Breast epithelium (tissue), 4 donors: Measurements from ENCODE around the gene TRIM23. TPM values are rescaled to one million over a fixed set of nuclear protein-coding genes. Genes with fewer than 3 reads are reported as not detected.

Source experiments
- DNase-seq, 2 donors: peaks; one replicate each; pipeline ENCODE4 v3.0.0-alpha.2; 2019; ENCODE audit warnings: low spot score in 2 of 2
- H3K27ac ChIP-seq, 2 donors: fragments of 200-600 bp; sonication (generic) in 1 of 2; one replicate each; pipeline ENCODE4 v1.5.1; 2016 to 2019; ENCODE audit warnings: mild to moderate bottlenecking in 1 of 2
- H3K27me3 ChIP-seq, 2 donors: fragments of 200-600 bp; sonication (generic) in 1 of 2; one replicate each; pipeline versions ENCODE4 v1.5.1 to v1.6.0; 2017 to 2019; ENCODE audit warnings: control low read depth in 1 of 2, mild to moderate bottlenecking in 1 of 2
- H3K36me3 ChIP-seq: fragments of 200-600 bp; one replicate; pipeline ENCODE4 v1.5.1; 2019
- H3K4me1 ChIP-seq, 2 donors: fragments of 200-600 bp; sonication (generic); one replicate each; pipeline ENCODE4 v1.5.1; 2016 to 2019; ENCODE audit warnings: control low read depth in 1 of 2
- H3K4me3 ChIP-seq, 3 donors: fragments of 200-600 bp; sonication (generic); 1 replicate in 2 of 3; 2 replicates in 1 of 3; pipeline ENCODE4 v1.5.1; 2016 to 2019; ENCODE audit warnings: mild to moderate bottlenecking in 3 of 3, moderate library complexity in 2 of 3
- H3K9me3 ChIP-seq, 2 donors: fragments of 200-600 bp; sonication (generic) in 1 of 2; one replicate each; pipeline ENCODE4 v1.5.1; 2016 to 2019; ENCODE audit warnings: control low read depth in 1 of 2
- POLR2A ChIP-seq: fragments of 450-650 bp; IDR thresholded peaks from one replicate; pipeline ENCODE4 v1.6.1; 2016; ENCODE audit warnings: antibody characterized with exemption, mild to moderate bottlenecking, moderate library complexity
- POLR2AphosphoS5 ChIP-seq, 3 donors: sonication (generic); formaldehyde crosslinking; IDR thresholded peaks; one replicate each; pipeline ENCODE4 v1.6.1; 2017; ENCODE audit warnings: antibody characterized with exemption in 3 of 3
- intact Hi-C: fragments of 100-400 bp; cut with DNase I; formaldehyde crosslinking; loops from one replicate; pipeline ENCODE4 v1.15.1; 2023; ENCODE audit warnings: low total_unique reads
- total RNA-seq, 3 donors: library from RNA; depleted of rRNA; stranded (reverse); fragments of >200 nt; gene quantifications; one replicate each; pipeline ENCODE4 v1.1.0, GENCODE V29; 2016
- TF ChIP-seq, protein P1 (sequence below), 3 donors: fragments of 450-650 bp; IDR thresholded peaks; one replicate each; pipeline ENCODE4 v1.5.1; 2016 to 2017; ENCODE audit warnings: antibody characterized with exemption in 3 of 3, mild to moderate bottlenecking in 3 of 3, moderate library complexity in 3 of 3

TRIM23 gene
- total RNA-seq, 3 donors from 2014 or later = 15.1 to 28.7 (median 16.2) TPM

GRCh38 chr5:65544473-65544872, 79.7 kb downstream of the TRIM23 start:
- Histone ChIP-seq H3K27ac (no peak overlapping the region), H3K4me1 (no peaks in the 10 kb centered on the region), H3K4me3 (no peak overlapping the region), H3K27me3 (no peaks in the 10 kb centered on the region), H3K36me3 (no peaks in the 10 kb centered on the region), H3K9me3 (no peaks in the 10 kb centered on the region)
- no peak for DNase-seq
- TF ChIP-seq POLR2AphosphoS5 (IDR thresholded peaks at IDR 0.05) = no peak
- no peak for TF ChIP-seq POLR2A
- TF ChIP-seq, protein P1, sequence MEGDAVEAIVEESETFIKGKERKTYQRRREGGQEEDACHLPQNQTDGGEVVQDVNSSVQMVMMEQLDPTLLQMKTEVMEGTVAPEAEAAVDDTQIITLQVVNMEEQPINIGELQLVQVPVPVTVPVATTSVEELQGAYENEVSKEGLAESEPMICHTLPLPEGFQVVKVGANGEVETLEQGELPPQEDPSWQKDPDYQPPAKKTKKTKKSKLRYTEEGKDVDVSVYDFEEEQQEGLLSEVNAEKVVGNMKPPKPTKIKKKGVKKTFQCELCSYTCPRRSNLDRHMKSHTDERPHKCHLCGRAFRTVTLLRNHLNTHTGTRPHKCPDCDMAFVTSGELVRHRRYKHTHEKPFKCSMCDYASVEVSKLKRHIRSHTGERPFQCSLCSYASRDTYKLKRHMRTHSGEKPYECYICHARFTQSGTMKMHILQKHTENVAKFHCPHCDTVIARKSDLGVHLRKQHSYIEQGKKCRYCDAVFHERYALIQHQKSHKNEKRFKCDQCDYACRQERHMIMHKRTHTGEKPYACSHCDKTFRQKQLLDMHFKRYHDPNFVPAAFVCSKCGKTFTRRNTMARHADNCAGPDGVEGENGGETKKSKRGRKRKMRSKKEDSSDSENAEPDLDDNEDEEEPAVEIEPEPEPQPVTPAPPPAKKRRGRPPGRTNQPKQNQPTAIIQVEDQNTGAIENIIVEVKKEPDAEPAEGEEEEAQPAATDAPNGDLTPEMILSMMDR (IDR thresholded peaks at IDR 0.05) = no peak
- intact Hi-C loops = no loop called here

DNA sequence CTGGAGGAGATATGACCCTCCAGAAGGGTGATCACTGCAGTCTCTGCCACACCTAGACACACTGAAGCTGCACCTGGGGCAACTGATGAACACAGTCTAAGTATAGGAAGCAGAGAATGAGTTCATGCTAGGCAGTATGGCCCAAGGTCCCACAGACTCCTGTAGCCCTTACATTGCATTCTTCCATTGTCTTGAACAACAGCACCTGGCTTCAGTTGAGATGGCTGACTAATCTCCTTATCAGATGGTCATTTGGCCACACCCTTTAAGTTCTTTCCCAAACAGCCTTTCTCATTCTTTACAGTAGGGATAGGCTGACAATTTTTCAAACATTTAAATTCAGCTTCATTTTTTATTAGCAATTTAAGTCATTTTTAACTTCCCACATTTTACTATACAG, 84.3 kb downstream of the TRIM23 start:
- Histone ChIP-seq H3K4me3 (no peak overlapping the region), H3K9me3 (no peaks in the 10 kb centered on the region), H3K27ac (no peak overlapping the region), H3K27me3 (no peaks in the 10 kb centered on the region), H3K36me3 (no peaks in the 10 kb centered on the region), H3K4me1 (no peaks in the 10 kb centered on the region)
- intact Hi-C loops = no loop called here
- DNase-seq = no peak
- TF ChIP-seq, protein P1 (IDR thresholded peaks at IDR 0.05) = no peak
- TF ChIP-seq POLR2AphosphoS5 (IDR thresholded peaks at IDR 0.05) = no peak
- no peak for TF ChIP-seq POLR2A

Other genes starting within 250 kb of the TRIM23 start
- 1 to 10 TPM; 1.4 to 6.0 (median 3.9) TPM for gene ADAMTS6, start 142.4 kb downstream of the TRIM23 start, total RNA-seq
- gene CENPK, start 61.2 kb downstream of the TRIM23 start, total RNA-seq = 1 to 10 TPM in 2 of 3 donors, under 1 TPM in 1; 0.98 to 2.5 (median 1.4) TPM
- 10 to 100 TPM; 59.6 to 71.0 (median 64.0) TPM for gene PPWD1, start 61.0 kb downstream of the TRIM23 start, total RNA-seq
- gene SHLD3, start 694 bp upstream of the TRIM23 start, total RNA-seq = 1 to 10 TPM; 3.6 to 5.1 (median 3.7) TPM
- 10 to 100 TPM; 17.4 to 27.4 (median 19.7) TPM for gene TRAPPC13, start 694 bp upstream of the TRIM23 start, total RNA-seq
- 10 to 100 TPM in 1 of 3 donors, 1 to 10 TPM in 2; 7.9 to 10.5 (median 8.2) TPM for gene SGTB, start 97.8 kb upstream of the TRIM23 start, total RNA-seq
- 10 to 100 TPM; 12.8 to 15.7 (median 14.9) TPM for gene NLN, start 97.9 kb upstream of the TRIM23 start, total RNA-seq